IMR-90 (cell line): Measurements from ENCODE around the gene IRF2. TPM values are rescaled to one million over a fixed set of nuclear protein-coding genes. Genes with fewer than 3 reads are reported as not detected.

Experiments used
- ATAC-seq: fragments of 200-7000 bp; cut with Tn5 transposase; 2 replicates; pipeline ENCODE4 v1.9.1; 2020; ENCODE audit warnings: low read depth, mild to moderate bottlenecking, moderate library complexity
- BruUV-seq: library from RNA; stranded (reverse); fragments of 400-500 nt; replicated peaks from 2 replicates; lab custom pipeline; 2021; lab: Mats Ljungman, UMichigan
- CTCF ChIA-PET: fragments of 300-600 bp; formaldehyde crosslinking; extraction: SDS; loops from one replicate; lab custom pipeline; 2021; ENCODE audit warnings: antibody characterized with exemption; lab: Yijun Ruan, JAX
- POLR2A ChIA-PET: fragments of 300-600 bp; sonication (Branson Sonifier 250); formaldehyde crosslinking; loops from one replicate; lab custom pipeline; 2022; ENCODE audit warnings: antibody characterized with exemption; ENCODE audit not compliant: unreplicated experiment; lab: Charles Lee
- DNase-seq: peaks from one replicate; pipeline ENCODE4 v3.0.0; 2013
- H2AFZ ChIP-seq: replicated peaks from 2 replicates; pipeline ENCODE3; 2013; ENCODE audit warnings: low read length, mild to moderate bottlenecking; ENCODE audit not compliant: poor library complexity
- H2AK5ac ChIP-seq: 2 replicates; pipeline ENCODE4 v1.6.1; 2013; ENCODE audit warnings: low read depth, low read length, inconsistent platforms
- H2AK9ac ChIP-seq: replicated peaks from 2 replicates; pipeline ENCODE3; 2013; ENCODE audit warnings: mild to moderate bottlenecking, low read depth, low read length, moderate library complexity; ENCODE audit not compliant: poor library complexity
- H2BK120ac ChIP-seq: 2 replicates; pipeline ENCODE4 v1.6.1; 2013; ENCODE audit warnings: low read depth, low read length, inconsistent platforms
- H2BK15ac ChIP-seq: 3 replicates; pipeline ENCODE4 v1.6.1; 2013; ENCODE audit warnings: low read depth, low read length, inconsistent platforms
- H2BK20ac ChIP-seq: 2 replicates; pipeline ENCODE4 v1.6.1; 2013; ENCODE audit warnings: low read depth, mild to moderate bottlenecking, inconsistent platforms, low read length, moderate library complexity
- H2BK5ac ChIP-seq: 2 replicates; pipeline ENCODE4 v1.6.1; 2013; ENCODE audit warnings: mild to moderate bottlenecking, low read depth, low read length, inconsistent platforms; ENCODE audit not compliant: poor library complexity, severe bottlenecking
- H3K14ac ChIP-seq: replicated peaks from 2 replicates; pipeline ENCODE4 v1.6.1; 2013; ENCODE audit warnings: low read depth, low read length, inconsistent platforms
- H3K18ac ChIP-seq: 2 replicates; pipeline ENCODE4 v1.6.1; 2013; ENCODE audit warnings: low read depth, low read length, control low read depth
- H3K23ac ChIP-seq: 2 replicates; pipeline ENCODE4 v1.6.1; 2013; ENCODE audit warnings: low read depth, low read length, inconsistent platforms
- H3K27ac ChIP-seq: 2 replicates; pipeline ENCODE4 v1.5.1; 2013; ENCODE audit warnings: mild to moderate bottlenecking, control low read depth, low read length; ENCODE audit not compliant: insufficient read depth
- H3K27me3 ChIP-seq: 2 replicates; pipeline ENCODE4 v1.6.1; 2013; ENCODE audit warnings: low read length; ENCODE audit not compliant: control insufficient read depth, insufficient read depth
- H3K36me3 ChIP-seq: 2 replicates; pipeline ENCODE4 v1.6.1; 2013; ENCODE audit warnings: low read length, mixed read lengths; ENCODE audit not compliant: control insufficient read depth, insufficient read depth
- H3K4ac ChIP-seq: 2 replicates; pipeline ENCODE4 v1.6.1; 2013; ENCODE audit warnings: low read depth, low read length, inconsistent platforms
- H3K4me1 ChIP-seq: 2 replicates; pipeline ENCODE4 v1.6.1; 2013; ENCODE audit warnings: low read length, mixed read lengths; ENCODE audit not compliant: control insufficient read depth, insufficient read depth
- H3K4me2 ChIP-seq: 2 replicates; pipeline ENCODE4 v1.6.1; 2013; ENCODE audit warnings: low read depth, mild to moderate bottlenecking, control low read depth, low read length, moderate library complexity
- H3K4me3 ChIP-seq: 2 replicates; pipeline ENCODE4 v1.5.1; 2013; ENCODE audit warnings: low read depth, mild to moderate bottlenecking, control low read depth, low read length, moderate library complexity; ENCODE audit not compliant: insufficient read depth
- H3K56ac ChIP-seq: 2 replicates; pipeline ENCODE4 v1.6.1; 2013; ENCODE audit warnings: low read length, inconsistent platforms; ENCODE audit not compliant: insufficient read depth; ENCODE audit errors: extremely low read depth
- H3K79me1 ChIP-seq, 2 experiments: 2 replicates each; pipeline ENCODE4 v1.6.1; 2013; ENCODE audit warnings: low read length in 2 of 2, inconsistent platforms in 1 of 2, low read depth in 1 of 2
- H3K9ac ChIP-seq: 2 replicates; pipeline ENCODE4 v1.6.1; 2013; ENCODE audit warnings: low read depth, low read length, control low read depth
- H3K9me1 ChIP-seq: 2 replicates; pipeline ENCODE4 v1.6.1; 2013; ENCODE audit warnings: low read length, inconsistent platforms; ENCODE audit not compliant: insufficient read depth
- H3K9me3 ChIP-seq: 2 replicates; pipeline ENCODE4 v1.6.1; 2013; ENCODE audit warnings: low read length; ENCODE audit not compliant: control insufficient read depth, insufficient read depth
- H4K20me1 ChIP-seq: 2 replicates; pipeline ENCODE4 v1.6.1; 2013; ENCODE audit warnings: low read length, inconsistent platforms; ENCODE audit not compliant: insufficient read depth
- H4K5ac ChIP-seq: 2 replicates; pipeline ENCODE4 v1.6.1; 2013; ENCODE audit warnings: mild to moderate bottlenecking, low read depth, low read length, control low read depth
- H4K8ac ChIP-seq, 2 experiments: 2 replicates each; pipeline ENCODE4 v1.6.1; 2013; ENCODE audit warnings: low read depth in 2 of 2, low read length in 2 of 2, control low read depth in 1 of 2, inconsistent platforms in 1 of 2
- H4K91ac ChIP-seq: 2 replicates; pipeline ENCODE4 v1.6.1; 2013; ENCODE audit warnings: low read depth, low read length, inconsistent platforms; ENCODE audit not compliant: insufficient read depth
- BHLHE40 ChIP-seq: fragments of 150-350 bp; IDR thresholded peaks from 2 replicates; pipeline ENCODE4 v1.6.1; 2016; ENCODE audit warnings: mild to moderate bottlenecking, low read depth, low read length
- CEBPB ChIP-seq: IDR thresholded peaks from 2 replicates; pipeline ENCODE4 v1.6.1; 2012; ENCODE audit warnings: low read depth, low read length, improper control_type of control experiment
- CHD1 ChIP-seq: IDR thresholded peaks from 2 replicates; pipeline ENCODE4 v1.6.1; 2012; ENCODE audit warnings: low read depth, low read length, improper control_type of control experiment
- FOS ChIP-seq: fragments of 150-350 bp; IDR thresholded peaks from 2 replicates; pipeline ENCODE4 v1.6.1; 2016; ENCODE audit warnings: low read depth, low read length
- MAFK ChIP-seq: IDR thresholded peaks from 2 replicates; pipeline ENCODE4 v1.6.1; 2012; ENCODE audit warnings: low read depth, low read length, improper control_type of control experiment
- MAZ ChIP-seq: IDR thresholded peaks from 2 replicates; pipeline ENCODE4 v1.6.1; 2012; ENCODE audit warnings: low read depth, mild to moderate bottlenecking, low read length, improper control_type of control experiment, moderate library complexity, borderline replicate concordance
- MXI1 ChIP-seq: IDR thresholded peaks from 2 replicates; pipeline ENCODE4 v1.6.1; 2012; ENCODE audit warnings: low read depth, mild to moderate bottlenecking, low read length, moderate library complexity, borderline replicate concordance
- NFE2L2 ChIP-seq: fragments of 150-350 bp; IDR thresholded peaks from 2 replicates; pipeline ENCODE4 v1.6.1; 2016; ENCODE audit warnings: low read depth, mild to moderate bottlenecking, low read length
- POLR2A ChIP-seq: IDR thresholded peaks from 2 replicates; pipeline ENCODE4 v1.6.1; 2012; ENCODE audit warnings: mild to moderate bottlenecking, low read depth, low read length
- RCOR1 ChIP-seq: IDR thresholded peaks from 2 replicates; pipeline ENCODE4 v1.6.1; 2012; ENCODE audit warnings: mild to moderate bottlenecking, low read length, improper control_type of control experiment; ENCODE audit not compliant: insufficient replicate concordance
- RFX5 ChIP-seq: IDR thresholded peaks from 2 replicates; pipeline ENCODE4 v1.8.0; 2012; ENCODE audit warnings: low read depth, mild to moderate bottlenecking, low read length, moderate library complexity
- SMC3 ChIP-seq: fragments of 150-350 bp; IDR thresholded peaks from 2 replicates; pipeline ENCODE4 v1.6.1; 2016; ENCODE audit warnings: low read depth, mild to moderate bottlenecking, antibody characterized with exemption, low read length, moderate library complexity
- WGBS, 2 experiments: methylation state at CpG; one replicate each; pipeline versions ENCODE4 v1.1.5 to v1.1.7; 2013; ENCODE audit warnings: missing lambda C conversion rate in 2 of 2; ENCODE audit not compliant: insufficient read length in 1 of 2; ENCODE audit errors: extremely low coverage in 2 of 2; 5-methylcytosine and 5-hydroxymethylcytosine counted together
- dilution Hi-C: fragments of 300-500 bp; cut with HindIII; formaldehyde crosslinking; loops from one replicate; pipeline ENCODE4 v1.14.3; 2018; ENCODE audit warnings: low sequenced_read_pairs; ENCODE audit not compliant: unreplicated experiment
- in situ Hi-C: fragments of 300-500 bp; cut with MboI; formaldehyde crosslinking; loops from 3 replicates; pipeline ENCODE4 v1.14.3; 2019; ENCODE audit warnings: low sequenced_read_pairs, inconsistent platforms, mixed read lengths
- intact Hi-C: fragments of 100-400 bp; cut with micrococcal nuclease; formaldehyde crosslinking; loops from 2 replicates; pipeline ENCODE4 v1.10.0; 2022
- polyA plus RNA-seq, 3 experiments: library from polyadenylated mRNA; depleted of rRNA; stranded (reverse); fragments of >200 nt; gene quantifications; 2 replicates each; pipeline ENCODE4 v1.2.3, GENCODE V29; 2012; ENCODE audit warnings: low replicate concordance in 1 of 3
- total RNA-seq: library from RNA; depleted of rRNA; stranded (reverse); fragments of >200 nt; gene quantifications from 2 replicates; pipeline ENCODE4 v1.2.3, GENCODE V29; 2012
- TF ChIP-seq, protein P1 (sequence below): fragments of 150-350 bp; IDR thresholded peaks from 2 replicates; pipeline ENCODE4 v1.6.1; 2017; ENCODE audit warnings: mild to moderate bottlenecking, antibody characterized with exemption, low read length, low read depth
- TF ChIP-seq, protein P2 (sequence below): conservative IDR thresholded peaks from 2 replicates; pipeline ENCODE4 v1.5.1; 2012; ENCODE audit warnings: mild to moderate bottlenecking, low read depth, low read length, improper control_type of control experiment
- TF ChIP-seq, protein P3 (sequence below): fragments of 150-350 bp; IDR thresholded peaks from 2 replicates; pipeline ENCODE4 v1.6.1; 2016; ENCODE audit warnings: low read depth, mild to moderate bottlenecking, low read length, moderate library complexity, borderline replicate concordance

IRF2 gene
- total and polyA plus RNA-seq, 2 of the 4 experiments (the other 2 are of a cell fraction), result 16.5 to 21.9 TPM

DNA sequence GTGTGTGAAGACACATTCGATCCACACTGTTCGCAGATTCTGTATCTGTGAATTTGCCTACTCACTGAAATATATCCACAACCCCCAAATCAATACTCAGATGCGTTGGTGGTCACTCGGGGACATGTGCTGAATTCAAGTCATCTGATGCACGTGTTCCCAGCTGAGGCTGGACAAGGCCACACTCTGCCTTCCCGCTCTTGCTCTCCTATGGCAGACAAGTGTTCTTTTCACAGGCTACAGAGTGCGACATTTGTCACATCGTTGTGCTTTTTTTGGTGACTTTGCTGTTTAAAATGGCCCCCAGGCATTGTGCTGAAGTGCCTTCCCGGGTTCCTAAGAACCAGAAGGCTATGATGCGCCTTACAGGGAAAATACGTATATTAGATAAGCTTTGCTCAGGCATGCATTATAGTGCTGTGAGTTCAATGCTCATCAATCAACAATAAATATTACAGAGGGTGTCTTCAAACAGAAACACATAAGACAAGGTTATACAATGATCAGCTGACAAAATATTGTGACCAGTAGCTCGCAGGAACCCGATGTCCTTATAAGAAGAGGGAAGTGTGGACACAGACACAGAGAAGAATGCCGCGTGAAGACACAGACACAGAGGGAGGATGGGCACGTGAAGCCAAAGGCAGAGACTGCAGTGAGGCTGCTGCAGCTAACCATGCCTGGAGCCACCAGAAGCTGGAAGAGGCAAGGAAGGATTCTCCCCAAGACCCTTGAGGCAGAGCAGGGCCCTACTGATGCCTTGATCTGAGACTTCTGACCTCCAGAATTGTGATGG lies 42.0 kb downstream of the IRF2 start:
- H3K14ac ChIP-seq, result no peak overlapping the region
- H3K9me1 ChIP-seq, result peaks cover 12% of the 10 kb centered on the region; the same call in 1 of the 2 replicates
- intact Hi-C loops (no loop called here), dilution Hi-C loops (no loop called here), in situ Hi-C loops (no loop called here)
- no peak overlapping the region for H2AFZ ChIP-seq
- no peak overlapping the region for H2BK120ac ChIP-seq
- no peak overlapping the region for H2BK15ac ChIP-seq
- WGBS, 2 experiments, result 85% methylated on average over 7 of the region's 16 CpGs; no CpG with 5 or more reads in 1 of the 2 experiments
- no peak overlapping the region for H4K91ac ChIP-seq
- H3K18ac ChIP-seq, result no peak overlapping the region
- no peak overlapping the region for H3K56ac ChIP-seq
- no peak overlapping the region for H2BK20ac ChIP-seq
- ChIA-PET CTCF (no interaction called here), POLR2A (no interaction called here)
- H2AK9ac ChIP-seq, result no peak overlapping the region
- DNase-seq (no peak), ATAC-seq (no peak)
- no peak overlapping the region for H3K27ac ChIP-seq
- H3K27me3 ChIP-seq, result no peaks in the 10 kb centered on the region
- peaks cover 39 to 69% of the 10 kb centered on the region in 2 experiments for H3K79me1 ChIP-seq
- no peak overlapping the region for H3K4ac ChIP-seq
- no peaks in the 10 kb centered on the region; the same call in 1 of the 2 replicates for H3K4me1 ChIP-seq
- H3K9ac ChIP-seq, result no peak overlapping the region
- no peak overlapping the region for H3K4me2 ChIP-seq
- no peaks in the 10 kb centered on the region for H3K9me3 ChIP-seq
- H3K4me3 ChIP-seq, result no peak overlapping the region
- no TSS peak for BruUV-seq
- peaks cover 14% of the 10 kb centered on the region for H4K20me1 ChIP-seq
- H2AK5ac ChIP-seq, result no peak overlapping the region
- H4K8ac ChIP-seq, result no peak overlapping the region
- peaks cover 14% of the 10 kb centered on the region for H3K36me3 ChIP-seq
- H4K5ac ChIP-seq, result no peak overlapping the region
- H2BK5ac ChIP-seq, result no peak overlapping the region
- no peak overlapping the region for H3K23ac ChIP-seq
- TF ChIP-seq, protein P1, sequence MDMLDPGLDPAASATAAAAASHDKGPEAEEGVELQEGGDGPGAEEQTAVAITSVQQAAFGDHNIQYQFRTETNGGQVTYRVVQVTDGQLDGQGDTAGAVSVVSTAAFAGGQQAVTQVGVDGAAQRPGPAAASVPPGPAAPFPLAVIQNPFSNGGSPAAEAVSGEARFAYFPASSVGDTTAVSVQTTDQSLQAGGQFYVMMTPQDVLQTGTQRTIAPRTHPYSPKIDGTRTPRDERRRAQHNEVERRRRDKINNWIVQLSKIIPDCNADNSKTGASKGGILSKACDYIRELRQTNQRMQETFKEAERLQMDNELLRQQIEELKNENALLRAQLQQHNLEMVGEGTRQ, result no peak
- TF ChIP-seq MXI1 (no peak), POLR2A (no peak), FOS (no peak), SMC3 (no peak), NFE2L2 (no peak), MAFK (no peak), CHD1 (no peak), BHLHE40 (no peak), RCOR1 (no peak), CEBPB (no peak), RFX5 (no peak), MAZ (no peak)
- TF ChIP-seq, protein P2, sequence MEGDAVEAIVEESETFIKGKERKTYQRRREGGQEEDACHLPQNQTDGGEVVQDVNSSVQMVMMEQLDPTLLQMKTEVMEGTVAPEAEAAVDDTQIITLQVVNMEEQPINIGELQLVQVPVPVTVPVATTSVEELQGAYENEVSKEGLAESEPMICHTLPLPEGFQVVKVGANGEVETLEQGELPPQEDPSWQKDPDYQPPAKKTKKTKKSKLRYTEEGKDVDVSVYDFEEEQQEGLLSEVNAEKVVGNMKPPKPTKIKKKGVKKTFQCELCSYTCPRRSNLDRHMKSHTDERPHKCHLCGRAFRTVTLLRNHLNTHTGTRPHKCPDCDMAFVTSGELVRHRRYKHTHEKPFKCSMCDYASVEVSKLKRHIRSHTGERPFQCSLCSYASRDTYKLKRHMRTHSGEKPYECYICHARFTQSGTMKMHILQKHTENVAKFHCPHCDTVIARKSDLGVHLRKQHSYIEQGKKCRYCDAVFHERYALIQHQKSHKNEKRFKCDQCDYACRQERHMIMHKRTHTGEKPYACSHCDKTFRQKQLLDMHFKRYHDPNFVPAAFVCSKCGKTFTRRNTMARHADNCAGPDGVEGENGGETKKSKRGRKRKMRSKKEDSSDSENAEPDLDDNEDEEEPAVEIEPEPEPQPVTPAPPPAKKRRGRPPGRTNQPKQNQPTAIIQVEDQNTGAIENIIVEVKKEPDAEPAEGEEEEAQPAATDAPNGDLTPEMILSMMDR, result no peak
- TF ChIP-seq, protein P3, sequence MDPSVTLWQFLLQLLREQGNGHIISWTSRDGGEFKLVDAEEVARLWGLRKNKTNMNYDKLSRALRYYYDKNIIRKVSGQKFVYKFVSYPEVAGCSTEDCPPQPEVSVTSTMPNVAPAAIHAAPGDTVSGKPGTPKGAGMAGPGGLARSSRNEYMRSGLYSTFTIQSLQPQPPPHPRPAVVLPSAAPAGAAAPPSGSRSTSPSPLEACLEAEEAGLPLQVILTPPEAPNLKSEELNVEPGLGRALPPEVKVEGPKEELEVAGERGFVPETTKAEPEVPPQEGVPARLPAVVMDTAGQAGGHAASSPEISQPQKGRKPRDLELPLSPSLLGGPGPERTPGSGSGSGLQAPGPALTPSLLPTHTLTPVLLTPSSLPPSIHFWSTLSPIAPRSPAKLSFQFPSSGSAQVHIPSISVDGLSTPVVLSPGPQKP, result no peak
